Measurements from ENCODE around the gene ZNF641.

DNA sequence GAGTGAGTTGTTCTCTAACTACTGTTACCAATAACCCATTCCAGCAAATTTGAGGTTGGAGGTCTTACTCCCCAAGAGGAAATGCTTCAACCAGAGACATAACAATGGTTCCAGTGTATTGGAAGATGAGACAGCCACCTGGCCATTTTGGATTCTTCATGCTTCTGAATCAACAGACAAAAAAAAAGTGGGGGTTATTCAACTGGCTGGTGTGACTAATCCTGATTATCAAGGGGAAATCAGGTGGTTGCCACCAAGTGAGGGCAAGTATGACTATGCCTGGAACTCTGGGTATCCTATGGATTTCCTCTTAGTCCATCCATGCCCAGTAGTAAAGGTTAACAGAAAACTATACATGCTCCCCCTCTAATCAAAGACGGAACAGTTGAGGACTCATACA lies 29.9 kb upstream of the ZNF641 start:
- TF ChIP-seq, protein P1, sequence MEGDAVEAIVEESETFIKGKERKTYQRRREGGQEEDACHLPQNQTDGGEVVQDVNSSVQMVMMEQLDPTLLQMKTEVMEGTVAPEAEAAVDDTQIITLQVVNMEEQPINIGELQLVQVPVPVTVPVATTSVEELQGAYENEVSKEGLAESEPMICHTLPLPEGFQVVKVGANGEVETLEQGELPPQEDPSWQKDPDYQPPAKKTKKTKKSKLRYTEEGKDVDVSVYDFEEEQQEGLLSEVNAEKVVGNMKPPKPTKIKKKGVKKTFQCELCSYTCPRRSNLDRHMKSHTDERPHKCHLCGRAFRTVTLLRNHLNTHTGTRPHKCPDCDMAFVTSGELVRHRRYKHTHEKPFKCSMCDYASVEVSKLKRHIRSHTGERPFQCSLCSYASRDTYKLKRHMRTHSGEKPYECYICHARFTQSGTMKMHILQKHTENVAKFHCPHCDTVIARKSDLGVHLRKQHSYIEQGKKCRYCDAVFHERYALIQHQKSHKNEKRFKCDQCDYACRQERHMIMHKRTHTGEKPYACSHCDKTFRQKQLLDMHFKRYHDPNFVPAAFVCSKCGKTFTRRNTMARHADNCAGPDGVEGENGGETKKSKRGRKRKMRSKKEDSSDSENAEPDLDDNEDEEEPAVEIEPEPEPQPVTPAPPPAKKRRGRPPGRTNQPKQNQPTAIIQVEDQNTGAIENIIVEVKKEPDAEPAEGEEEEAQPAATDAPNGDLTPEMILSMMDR (IDR thresholded peaks at IDR 0.05) = no peak
- no peak for TF ChIP-seq POLR2A (IDR thresholded peaks at IDR 0.05)
